GM12878 (cell line): ENCODE results near the gene HSD17B10. TPM values are rescaled to one million over a fixed set of nuclear protein-coding genes. Genes with fewer than 3 reads are reported as not detected.

ENCODE experiments used
- ATAC-seq: fragments of 200-7000 bp; cut with Tn5 transposase; 3 replicates; pipeline ENCODE4 v1.9.1; 2020; ENCODE audit warnings: mild to moderate bottlenecking, moderate library complexity
- BruUV-seq: library from RNA; stranded (reverse); fragments of 400-500 nt; replicated peaks from 2 replicates; lab custom pipeline; 2021; lab: Mats Ljungman, UMichigan
- CTCF ChIA-PET: fragments of 300-600 bp; sonication (Branson Sonifier 250); formaldehyde crosslinking; extraction: SDS; loops from one replicate; lab custom pipeline; 2021; ENCODE audit warnings: inconsistent platforms; lab: Yijun Ruan, JAX
- POLR2A ChIA-PET: fragments of 350-600 bp; formaldehyde crosslinking; extraction: SDS; loops from one replicate; lab custom pipeline; 2021; ENCODE audit warnings: inconsistent platforms; lab: Charles Lee
- RAD21 ChIA-PET: fragments of 300-600 bp; sonication (Branson Sonifier 250); formaldehyde crosslinking; loops from one replicate; lab custom pipeline; 2023; ENCODE audit warnings: antibody characterized with exemption; ENCODE audit not compliant: unreplicated experiment; lab: Charles Lee
- SMC1A ChIA-PET: fragments of 300-600 bp; sonication (Branson Sonifier 250); formaldehyde crosslinking; loops from one replicate; lab custom pipeline; 2023; ENCODE audit not compliant: unreplicated experiment, uncharacterized antibody; lab: Charles Lee
- DNase-seq: peaks from one replicate; pipeline ENCODE4 v3.0.0-alpha.2; 2011; ENCODE audit warnings: low read depth, low spot score
- FAIRE-seq: peaks from 3 replicates; lab custom pipeline; 2011; peaks lifted over from hg19 to GRCh38; lab: Jason Lieb, UNC
- H2AFZ ChIP-seq: 2 replicates; pipeline ENCODE4 v1.6.0; 2011; ENCODE audit warnings: low read depth, low read length, control low read depth; ENCODE audit not compliant: control insufficient read depth
- H3K27ac ChIP-seq: 2 replicates; pipeline ENCODE4 v1.5.1; 2011; ENCODE audit warnings: control low read depth; ENCODE audit not compliant: control insufficient read depth, insufficient read depth
- H3K27me3 ChIP-seq, 2 experiments: replicated peaks in 1 of 2; 2 replicates each; pipeline versions ENCODE4 v1.6.0 to v1.6.1; 2011; ENCODE audit warnings: low read length in 1 of 2; ENCODE audit not compliant: control insufficient read depth in 2 of 2, insufficient read depth in 2 of 2
- H3K36me3 ChIP-seq, 2 experiments: 2 replicates each; pipeline ENCODE4 v1.5.1; 2011; ENCODE audit warnings: low read length in 1 of 2; ENCODE audit not compliant: control insufficient read depth in 2 of 2, insufficient read depth in 2 of 2
- H3K4me1 ChIP-seq: 2 replicates; pipeline ENCODE4 v1.6.1; 2011; ENCODE audit warnings: mild to moderate bottlenecking, low read length, moderate library complexity, mixed read lengths; ENCODE audit not compliant: control insufficient read depth, insufficient read depth
- H3K4me2 ChIP-seq: 2 replicates; pipeline ENCODE4 v1.6.0; 2011; ENCODE audit warnings: control low read depth; ENCODE audit not compliant: control insufficient read depth, insufficient read depth
- H3K4me3 ChIP-seq: fragments of 200-600 bp; sonication (generic); 2 replicates; pipeline ENCODE4 v1.5.1; 2016
- H3K79me2 ChIP-seq: 2 replicates; pipeline ENCODE4 v1.6.0; 2011; ENCODE audit warnings: low read length; ENCODE audit not compliant: control insufficient read depth, insufficient read depth
- H3K9ac ChIP-seq: 2 replicates; pipeline ENCODE4 v1.8.0; 2011; ENCODE audit warnings: low read length, control low read depth, mixed read lengths; ENCODE audit not compliant: control insufficient read depth, insufficient read depth
- H3K9me3 ChIP-seq: replicated peaks from 3 replicates; pipeline ENCODE4 v1.5.1; 2011; ENCODE audit warnings: mild to moderate bottlenecking, low read length; ENCODE audit not compliant: control insufficient read depth, insufficient read depth
- H4K20me1 ChIP-seq: 2 replicates; pipeline ENCODE4 v1.6.0; 2011; ENCODE audit not compliant: control insufficient read depth, insufficient read depth
- ATF2 ChIP-seq: IDR thresholded peaks from 2 replicates; pipeline ENCODE4 v1.6.1; 2012; ENCODE audit warnings: low read length, inconsistent platforms
- CBX5 ChIP-seq: sonication (generic); IDR thresholded peaks from 2 replicates; pipeline ENCODE4 v1.6.1; 2016; ENCODE audit warnings: low read depth, moderate library complexity, mild to moderate bottlenecking, inconsistent platforms
- ETV6 ChIP-seq, 2 experiments: fragments of 450-650 bp in 1 of 2; IDR thresholded peaks in 1 of 2; conservative IDR thresholded peaks in 1 of 2; 2 replicates each; pipeline ENCODE4 v1.6.1; 2014; ENCODE audit warnings: antibody characterized with exemption in 1 of 2, borderline replicate concordance in 1 of 2, low read depth in 1 of 2, mild to moderate bottlenecking in 1 of 2, moderate library complexity in 1 of 2
- GABPA ChIP-seq: IDR thresholded peaks from 2 replicates; pipeline ENCODE4 v1.6.1; 2014; ENCODE audit warnings: antibody characterized with exemption, low read depth, mild to moderate bottlenecking, inconsistent platforms
- HDAC6 ChIP-seq: fragments of 200-600 bp; sonication (generic); IDR thresholded peaks from one replicate; pipeline ENCODE4 v1.8.0; 2017; ENCODE audit warnings: antibody characterized with exemption; ENCODE audit not compliant: unreplicated experiment
- JUNB ChIP-seq: IDR thresholded peaks from 2 replicates; pipeline ENCODE4 v1.6.1; 2016; ENCODE audit warnings: antibody characterized with exemption, mild to moderate bottlenecking
- MEF2B ChIP-seq: fragments of 450-650 bp; IDR thresholded peaks from 2 replicates; pipeline ENCODE4 v1.6.1; 2018; ENCODE audit warnings: mild to moderate bottlenecking, moderate library complexity; ENCODE audit not compliant: partially characterized antibody, poor library complexity, severe bottlenecking
- MTA2 ChIP-seq: fragments of 450-650 bp; IDR thresholded peaks from 2 replicates; pipeline ENCODE4 v1.6.1; 2016; ENCODE audit warnings: low read depth, mild to moderate bottlenecking, moderate library complexity
- NFIC ChIP-seq: IDR thresholded peaks from 2 replicates; pipeline ENCODE4 v1.6.1; 2012; ENCODE audit warnings: low read depth, mild to moderate bottlenecking, inconsistent platforms, low read length, moderate library complexity
- NR2F1 ChIP-seq: fragments of 450-650 bp; conservative IDR thresholded peaks from 2 replicates; pipeline ENCODE4 v1.6.1; 2017; ENCODE audit warnings: mild to moderate bottlenecking
- NRF1 ChIP-seq: conservative IDR thresholded peaks from 2 replicates; pipeline ENCODE4 v1.6.1; 2011; ENCODE audit warnings: mild to moderate bottlenecking, low read depth, low read length, improper control_type of control experiment
- PAX5 ChIP-seq: IDR thresholded peaks from 2 replicates; pipeline ENCODE4 v1.6.1; 2011; ENCODE audit warnings: low read depth, low read length, borderline replicate concordance
- RUNX3 ChIP-seq: IDR thresholded peaks from 2 replicates; pipeline ENCODE4 v1.6.1; 2012; ENCODE audit warnings: low read length, inconsistent platforms
- STAT3 ChIP-seq: IDR thresholded peaks from 2 replicates; pipeline ENCODE4 v1.6.1; 2011; ENCODE audit warnings: low read depth, low read length, improper control_type of control experiment
- SUPT20H ChIP-seq: IDR thresholded peaks from 2 replicates; pipeline ENCODE4 v1.6.1; 2011; ENCODE audit warnings: low read depth, mild to moderate bottlenecking, low read length, moderate library complexity, borderline replicate concordance; ENCODE audit not compliant: control insufficient read depth
- WGBS: methylation state at CpG from one replicate; pipeline ENCODE4 v1.1.6; 2016; ENCODE audit warnings: low lambda C conversion rate; ENCODE audit not compliant: insufficient replicate concordance, insufficient coverage; ENCODE audit errors: missing lambda C conversion rate; 5-methylcytosine and 5-hydroxymethylcytosine counted together
- in situ Hi-C: fragments of 300-500 bp; cut with MboI; formaldehyde crosslinking; loops from 9 replicates; pipeline ENCODE4 v1.14.3; 2018; ENCODE audit warnings: mixed read lengths
- intact Hi-C: fragments of 100-400 bp; cut with micrococcal nuclease; formaldehyde crosslinking; loops from one replicate; pipeline ENCODE4 v1.14.2; 2022; ENCODE audit not compliant: unreplicated experiment
- polyA plus RNA-seq, 11 experiments: library from polyadenylated mRNA; depleted of rRNA in 4 of 11; unstranded in 6 of 11; stranded (reverse) in 5 of 11; fragments of >200 nt; fragmentation: Nextera tagmentation in 4 of 11; fragmentation: Illumina TruSeq in 1 of 11; extraction: Ambion mirVana in 4 of 11; extraction: Trizol in 1 of 11; gene quantifications; 1 replicate in 1 of 11; 2 replicates in 10 of 11; pipeline versions ENCODE4 v1.2.1 to v1.2.3, GENCODE V29; 2011 to 2016; ENCODE audit warnings: inconsistent platforms in 2 of 11, missing spikeins in 2 of 11, low read depth in 1 of 11
- total RNA-seq, 4 experiments: library from RNA; depleted of rRNA in 3 of 4; stranded (reverse); fragments of >200 nt in 3 of 4; fragmentation: Illumina TruSeq in 1 of 4; extraction: Trizol in 1 of 4; gene quantifications; 2 replicates each; pipeline versions ENCODE4 v1.2.1 to v1.2.3, GENCODE V29; 2013 to 2021

HSD17B10 gene
- total and polyA plus RNA-seq, 10 of the 15 experiments (the other 5 are each of a cell fraction or from before 2014, with no cell fraction given): 43.7 to 313 (median 187) TPM

GRCh38 chrX:53438174-53438831 is 4.1 kb upstream of the HSD17B10 start:
- no peak overlapping the region for H3K27ac ChIP-seq
- CTCF ChIA-PET: interaction anchor here (0.9 to 6.6 kb wide), 4 partner anchors 8 to 154 kb away, joined by 3 to 122 read pairs (median 20); no protein-coding TSS in a partner anchor

GRCh38 chrX:53437206-53437605 is 3.0 kb upstream of the HSD17B10 start:
- Histone ChIP-seq H3K4me1 (peaks cover 7% of the 10 kb centered on the region), H3K79me2 (peaks cover 9% of the 10 kb centered on the region), H3K36me3 (no peaks in the 10 kb centered on the region), H2AFZ (no peak overlapping the region), H4K20me1 (no peaks in the 10 kb centered on the region), H3K9me3 (no peaks in the 10 kb centered on the region), H3K4me3 (no peak overlapping the region), H3K9ac (no peak overlapping the region), H3K4me2 (no peak overlapping the region), H3K27me3 (peaks cover 0 to 3% of the 10 kb centered on the region in 2 experiments; a peak in 1 of 4 replicates), H3K27ac (no peak overlapping the region)
- FAIRE-seq: no peak
- BruUV-seq: no TSS peak
- ChIA-PET SMC1A (interaction anchor here (1.3 to 3.6 kb wide), 4 partner anchors 20 to 153 kb away, joined by 3 to 22 read pairs (median 4); no protein-coding TSS in a partner anchor), CTCF (interaction anchor here (0.7 to 6.6 kb wide), 8 partner anchors 9 to 154 kb away, joined by 3 to 122 read pairs (median 10); partner anchors contain the start of genes RIBC1 and SMC1A), RAD21 (interaction anchor here (2.6 to 3.3 kb wide), 4 partner anchors 14 to 127 kb away, joined by 8 to 21 read pairs (median 11); partner anchors contain the start of genes RIBC1 and SMC1A), POLR2A (interaction anchor here (1.0 kb wide), 1 partner anchor 15 kb away, joined by 4 read pairs; the partner anchor contains the start of gene SMC1A)
- ATAC-seq: no peak
- 2% methylated on average over 2 of the region's 2 CpGs for WGBS
- in situ Hi-C loops: no loop called here
- TF ChIP-seq PAX5 (no peak), CBX5 (no peak), JUNB (peak; percentile 81), HDAC6 (no peak), NR2F1 (no peak), RUNX3 (peak; percentile 15; the same call in 1 of the 2 replicates), GABPA (0 out of 2 replicates have a peak, but pooled peaks have one; percentile 8), NFIC (peak; percentile 14; the same call in 1 of the 2 replicates), ETV6 (conservative IDR thresholded peaks at IDR 0.05 in 1 of 2, IDR thresholded peaks at IDR 0.05 in 1 of 2; ENCODE audit: borderline replicate concordance in 1 of 2, low read depth in 1 of 2) (peak in 1 of 2 experiments; percentile 30; a peak in 1 of 4 replicates), NRF1 (no peak), MTA2 (no peak), ATF2 (0 out of 2 replicates have a peak, but pooled peaks have one; percentile 25), SUPT20H (no peak)
- intact Hi-C loops: loop anchor here (2.0 kb wide), 1 partner anchor 124 kb away; no protein-coding TSS in a partner anchor
- DNase-seq: no peak

More at GRCh38 chrX:53438174-53438831, 4.1 kb upstream of the HSD17B10 start:
- 58% methylated on average over 5 of the region's 5 CpGs for WGBS
- H3K9me3 ChIP-seq: no peaks in the 10 kb centered on the region
- no peak for DNase-seq
- in situ Hi-C loops: no loop called here
- H3K4me2 ChIP-seq: no peak overlapping the region
- no peak overlapping the region for H2AFZ ChIP-seq
- no peak overlapping the region for H3K9ac ChIP-seq
- intact Hi-C loops: no loop called here
- BruUV-seq: no TSS peak
- no peak for FAIRE-seq
- no peaks in the 10 kb centered on the region for H4K20me1 ChIP-seq
- ChIA-PET RAD21 (no interaction called here), SMC1A (interaction anchor here (1.1 to 1.7 kb wide), 3 partner anchors 19 to 152 kb away, joined by 3 to 4 read pairs (median 3); no protein-coding TSS in a partner anchor), POLR2A (no interaction called here)
- no peak for ATAC-seq
- peaks cover 7% of the 10 kb centered on the region for H3K4me1 ChIP-seq
- TF ChIP-seq MEF2B: no peak
- no peak for TF ChIP-seq STAT3
- no peak overlapping the region for H3K4me3 ChIP-seq
- peaks cover 9% of the 10 kb centered on the region for H3K79me2 ChIP-seq
- H3K36me3 ChIP-seq: no peaks in the 10 kb centered on the region
- peaks cover 0 to 3% of the 10 kb centered on the region in 2 experiments; a peak in 1 of 4 replicates for H3K27me3 ChIP-seq
